Measurements from ENCODE around the gene BUD23. TPM values are rescaled to one million over a fixed set of nuclear protein-coding genes. Genes with fewer than 3 reads are reported as not detected.

BUD23 gene
- total and polyA plus RNA-seq, 4 donors, result 19.1 to 52.6 (median 37.8) TPM

DNA sequence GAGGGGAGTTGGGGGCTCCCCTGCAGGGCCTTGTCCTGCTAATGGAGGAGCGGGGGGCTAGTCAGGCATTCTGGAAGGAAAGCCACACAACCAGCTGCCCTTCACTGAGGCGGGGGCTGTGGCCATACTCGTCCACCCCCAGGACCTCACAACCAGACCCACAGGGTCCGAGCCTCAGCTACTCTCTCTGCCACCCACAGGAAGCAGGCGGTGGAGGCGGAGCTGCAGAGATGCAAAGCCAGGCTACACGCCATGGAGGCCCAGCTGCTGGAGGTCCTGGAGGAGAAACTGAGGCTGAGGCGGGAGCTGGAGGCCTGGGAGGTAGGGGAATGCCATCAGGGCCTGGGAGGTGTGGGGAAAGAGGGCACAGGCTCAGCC is 52.1 kb downstream of the BUD23 start:
- no peaks in the 10 kb centered on the region for H3K9me3 ChIP-seq (ENCODE audit: control insufficient read depth in 4 of 4, low read length in 3 of 4)
- WGBS, result 94% methylated on average over 8 of the region's 8 CpGs
- no peak for TF ChIP-seq HNF4G (IDR thresholded peaks at IDR 0.05)
- TF ChIP-seq, protein P1, sequence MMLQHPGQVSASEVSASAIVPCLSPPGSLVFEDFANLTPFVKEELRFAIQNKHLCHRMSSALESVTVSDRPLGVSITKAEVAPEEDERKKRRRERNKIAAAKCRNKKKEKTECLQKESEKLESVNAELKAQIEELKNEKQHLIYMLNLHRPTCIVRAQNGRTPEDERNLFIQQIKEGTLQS (IDR thresholded peaks at IDR 0.05), result no peak
- TF ChIP-seq TAF1 (conservative IDR thresholded peaks at IDR 0.05), result no peak
- no peak for TF ChIP-seq SP1 (IDR thresholded peaks at IDR 0.05)
- TF ChIP-seq HNF4A (conservative IDR thresholded peaks at IDR 0.05), result no peak
- TF ChIP-seq, protein P2, sequence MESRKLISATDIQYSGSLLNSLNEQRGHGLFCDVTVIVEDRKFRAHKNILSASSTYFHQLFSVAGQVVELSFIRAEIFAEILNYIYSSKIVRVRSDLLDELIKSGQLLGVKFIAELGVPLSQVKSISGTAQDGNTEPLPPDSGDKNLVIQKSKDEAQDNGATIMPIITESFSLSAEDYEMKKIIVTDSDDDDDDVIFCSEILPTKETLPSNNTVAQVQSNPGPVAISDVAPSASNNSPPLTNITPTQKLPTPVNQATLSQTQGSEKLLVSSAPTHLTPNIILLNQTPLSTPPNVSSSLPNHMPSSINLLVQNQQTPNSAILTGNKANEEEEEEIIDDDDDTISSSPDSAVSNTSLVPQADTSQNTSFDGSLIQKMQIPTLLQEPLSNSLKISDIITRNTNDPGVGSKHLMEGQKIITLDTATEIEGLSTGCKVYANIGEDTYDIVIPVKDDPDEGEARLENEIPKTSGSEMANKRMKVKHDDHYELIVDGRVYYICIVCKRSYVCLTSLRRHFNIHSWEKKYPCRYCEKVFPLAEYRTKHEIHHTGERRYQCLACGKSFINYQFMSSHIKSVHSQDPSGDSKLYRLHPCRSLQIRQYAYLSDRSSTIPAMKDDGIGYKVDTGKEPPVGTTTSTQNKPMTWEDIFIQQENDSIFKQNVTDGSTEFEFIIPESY (IDR thresholded peaks at IDR 0.05), result no peak
- no peak for TF ChIP-seq EGR1 (IDR thresholded peaks at IDR 0.05; ENCODE audit: low read depth in 2 of 2)
- TF ChIP-seq, protein P3, sequence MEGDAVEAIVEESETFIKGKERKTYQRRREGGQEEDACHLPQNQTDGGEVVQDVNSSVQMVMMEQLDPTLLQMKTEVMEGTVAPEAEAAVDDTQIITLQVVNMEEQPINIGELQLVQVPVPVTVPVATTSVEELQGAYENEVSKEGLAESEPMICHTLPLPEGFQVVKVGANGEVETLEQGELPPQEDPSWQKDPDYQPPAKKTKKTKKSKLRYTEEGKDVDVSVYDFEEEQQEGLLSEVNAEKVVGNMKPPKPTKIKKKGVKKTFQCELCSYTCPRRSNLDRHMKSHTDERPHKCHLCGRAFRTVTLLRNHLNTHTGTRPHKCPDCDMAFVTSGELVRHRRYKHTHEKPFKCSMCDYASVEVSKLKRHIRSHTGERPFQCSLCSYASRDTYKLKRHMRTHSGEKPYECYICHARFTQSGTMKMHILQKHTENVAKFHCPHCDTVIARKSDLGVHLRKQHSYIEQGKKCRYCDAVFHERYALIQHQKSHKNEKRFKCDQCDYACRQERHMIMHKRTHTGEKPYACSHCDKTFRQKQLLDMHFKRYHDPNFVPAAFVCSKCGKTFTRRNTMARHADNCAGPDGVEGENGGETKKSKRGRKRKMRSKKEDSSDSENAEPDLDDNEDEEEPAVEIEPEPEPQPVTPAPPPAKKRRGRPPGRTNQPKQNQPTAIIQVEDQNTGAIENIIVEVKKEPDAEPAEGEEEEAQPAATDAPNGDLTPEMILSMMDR (IDR thresholded peaks at IDR 0.05; ENCODE audit: low read depth, low read length, missing input control), result no peak
- TF ChIP-seq FOXA1 (IDR thresholded peaks at IDR 0.05), result no peak
- TF ChIP-seq YY1 (IDR thresholded peaks at IDR 0.05), result no peak
- no peak for TF ChIP-seq NR2F2 (IDR thresholded peaks at IDR 0.05)
- no peak for TF ChIP-seq RAD21 (IDR thresholded peaks at IDR 0.05)
- TF ChIP-seq, protein P4, sequence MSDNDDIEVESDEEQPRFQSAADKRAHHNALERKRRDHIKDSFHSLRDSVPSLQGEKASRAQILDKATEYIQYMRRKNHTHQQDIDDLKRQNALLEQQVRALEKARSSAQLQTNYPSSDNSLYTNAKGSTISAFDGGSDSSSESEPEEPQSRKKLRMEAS (IDR thresholded peaks at IDR 0.05), result no peak
- no peak for TF ChIP-seq GABPA (IDR thresholded peaks at IDR 0.05 in 1 of 2, conservative IDR thresholded peaks at IDR 0.05 in 1 of 2)
- TF ChIP-seq, protein P5, sequence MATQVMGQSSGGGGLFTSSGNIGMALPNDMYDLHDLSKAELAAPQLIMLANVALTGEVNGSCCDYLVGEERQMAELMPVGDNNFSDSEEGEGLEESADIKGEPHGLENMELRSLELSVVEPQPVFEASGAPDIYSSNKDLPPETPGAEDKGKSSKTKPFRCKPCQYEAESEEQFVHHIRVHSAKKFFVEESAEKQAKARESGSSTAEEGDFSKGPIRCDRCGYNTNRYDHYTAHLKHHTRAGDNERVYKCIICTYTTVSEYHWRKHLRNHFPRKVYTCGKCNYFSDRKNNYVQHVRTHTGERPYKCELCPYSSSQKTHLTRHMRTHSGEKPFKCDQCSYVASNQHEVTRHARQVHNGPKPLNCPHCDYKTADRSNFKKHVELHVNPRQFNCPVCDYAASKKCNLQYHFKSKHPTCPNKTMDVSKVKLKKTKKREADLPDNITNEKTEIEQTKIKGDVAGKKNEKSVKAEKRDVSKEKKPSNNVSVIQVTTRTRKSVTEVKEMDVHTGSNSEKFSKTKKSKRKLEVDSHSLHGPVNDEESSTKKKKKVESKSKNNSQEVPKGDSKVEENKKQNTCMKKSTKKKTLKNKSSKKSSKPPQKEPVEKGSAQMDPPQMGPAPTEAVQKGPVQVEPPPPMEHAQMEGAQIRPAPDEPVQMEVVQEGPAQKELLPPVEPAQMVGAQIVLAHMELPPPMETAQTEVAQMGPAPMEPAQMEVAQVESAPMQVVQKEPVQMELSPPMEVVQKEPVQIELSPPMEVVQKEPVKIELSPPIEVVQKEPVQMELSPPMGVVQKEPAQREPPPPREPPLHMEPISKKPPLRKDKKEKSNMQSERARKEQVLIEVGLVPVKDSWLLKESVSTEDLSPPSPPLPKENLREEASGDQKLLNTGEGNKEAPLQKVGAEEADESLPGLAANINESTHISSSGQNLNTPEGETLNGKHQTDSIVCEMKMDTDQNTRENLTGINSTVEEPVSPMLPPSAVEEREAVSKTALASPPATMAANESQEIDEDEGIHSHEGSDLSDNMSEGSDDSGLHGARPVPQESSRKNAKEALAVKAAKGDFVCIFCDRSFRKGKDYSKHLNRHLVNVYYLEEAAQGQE (IDR thresholded peaks at IDR 0.05), result no peak
- no peak for TF ChIP-seq RXRA (IDR thresholded peaks at IDR 0.05)
- no peak for TF ChIP-seq FOXA2 (IDR thresholded peaks at IDR 0.05)
- no peak for TF ChIP-seq JUND (IDR thresholded peaks at IDR 0.05)
- no peaks in the 10 kb centered on the region for H3K27me3 ChIP-seq (ENCODE audit: control insufficient read depth in 4 of 4, insufficient read depth in 4 of 4, low read length in 3 of 4)
- no peak overlapping the region for H3K9ac ChIP-seq (ENCODE audit: low read depth in 1 of 2, low read length in 2 of 2)
- DNase-seq (ENCODE audit: low spot score), result no peak
- peaks cover 0 to 14% (median 6%) of the 10 kb centered on the region in 4 donors for H3K4me1 ChIP-seq (ENCODE audit: control insufficient read depth in 4 of 4, insufficient read depth in 4 of 4, low read length in 3 of 4)
- peaks cover 0 to 15% (median under 1%) of the 10 kb centered on the region in 4 donors for H3K36me3 ChIP-seq (ENCODE audit: control insufficient read depth in 4 of 4, insufficient read depth in 3 of 4, low read depth in 1 of 4, low read length in 3 of 4)
- H3K4me3 ChIP-seq (ENCODE audit: low read depth in 1 of 3, low read length in 3 of 3), result no peak overlapping the region
- H3K27ac ChIP-seq (ENCODE audit: low read depth in 1 of 2, low read length in 2 of 2), result no peak overlapping the region
